Measurements from ENCODE around the gene ANO10.
"Not testable (repeated sequence)": the region's sequence is repeated elsewhere in the genome, so short reads cannot be mapped to it uniquely, and the experiment has no call there.

ANO10 gene

GRCh38 chr3:43597961-43598360, 23.9 kb downstream of the ANO10 start:
- DNase-seq (ENCODE audit: low spot score), result no peak
- Histone ChIP-seq H4K8ac (ENCODE audit: low read depth, low read length) (no peak overlapping the region), H3K9me3 (replicated peaks in 1 of 2; ENCODE audit: control insufficient read depth in 2 of 2, insufficient read depth in 1 of 2, low read depth in 1 of 2, low read length in 2 of 2) (peaks cover 0 to 5% of the 10 kb centered on the region in 2 donors), H3K14ac (ENCODE audit: low read length) (no peak overlapping the region), H3K4me2 (ENCODE audit: insufficient read depth, low read length, poor library complexity, severe bottlenecking) (no peak overlapping the region), H3K18ac (ENCODE audit: low read length) (no peak overlapping the region), H3K23ac (ENCODE audit: low read depth, low read length, poor library complexity) (no peak overlapping the region), H3K4me1 (ENCODE audit: control insufficient read depth in 2 of 2, insufficient read depth in 1 of 2, low read depth in 1 of 2, low read length in 2 of 2) (no peaks in the 10 kb centered on the region), H3K9ac (ENCODE audit: low read depth, low read length, poor library complexity) (no peak overlapping the region), H3K4ac (ENCODE audit: low read length) (no peak overlapping the region), H2BK120ac (ENCODE audit: low read depth, low read length) (no peak overlapping the region), H3K4me3 (ENCODE audit: low read length in 2 of 2) (no peak overlapping the region), H3K27ac (replicated peaks; ENCODE audit: low read length) (no peak overlapping the region), H3K36me3 (replicated peaks in 1 of 2; ENCODE audit: control insufficient read depth in 2 of 2, insufficient read depth in 2 of 2, low read length in 2 of 2) (peaks cover 2 to 14% of the 10 kb centered on the region in 2 donors), H3K27me3 (ENCODE audit: control insufficient read depth in 3 of 3, insufficient read depth in 3 of 3, low read depth in 1 of 3, low read length in 3 of 3) (no peaks in the 10 kb centered on the region), H2BK15ac (ENCODE audit: low read length) (no peak overlapping the region), H2BK12ac (ENCODE audit: low read length) (no peak overlapping the region), H4K91ac (ENCODE audit: low read depth, low read length, poor library complexity) (no peak overlapping the region), H2AK5ac (ENCODE audit: low read depth, low read length) (no peak overlapping the region), H2AFZ (ENCODE audit: low read length) (no peak overlapping the region), H2BK5ac (ENCODE audit: low read length) (no peak overlapping the region), H3K79me1 (ENCODE audit: low read depth, low read length) (no peaks in the 10 kb centered on the region)

GRCh38 chr3:43596178-43596577, 25.6 kb downstream of the ANO10 start:
- H3K9me3 ChIP-seq (replicated peaks in 1 of 2; ENCODE audit: control insufficient read depth in 2 of 2, insufficient read depth in 1 of 2, low read depth in 1 of 2, low read length in 2 of 2), result peaks cover 3 to 16% of the 10 kb centered on the region in 2 donors
- not testable (repeated sequence) for H3K4me2 ChIP-seq (ENCODE audit: insufficient read depth, low read length, poor library complexity, severe bottlenecking); H3K4me3 ChIP-seq (ENCODE audit: low read length in 2 of 2); H2BK15ac ChIP-seq (ENCODE audit: low read length); H2BK5ac ChIP-seq (ENCODE audit: low read length); H4K8ac ChIP-seq (ENCODE audit: low read depth, low read length); H3K9ac ChIP-seq (ENCODE audit: low read depth, low read length, poor library complexity); H2BK120ac ChIP-seq (ENCODE audit: low read depth, low read length); H3K4ac ChIP-seq (ENCODE audit: low read length); H2AFZ ChIP-seq (ENCODE audit: low read length); H3K23ac ChIP-seq (ENCODE audit: low read depth, low read length, poor library complexity); H3K27ac ChIP-seq (replicated peaks; ENCODE audit: low read length); H3K14ac ChIP-seq (ENCODE audit: low read length); H3K4me1 ChIP-seq (ENCODE audit: control insufficient read depth in 2 of 2, insufficient read depth in 1 of 2, low read depth in 1 of 2, low read length in 2 of 2); H2AK5ac ChIP-seq (ENCODE audit: low read depth, low read length); H3K18ac ChIP-seq (ENCODE audit: low read length); H4K91ac ChIP-seq (ENCODE audit: low read depth, low read length, poor library complexity); H3K79me1 ChIP-seq (ENCODE audit: low read depth, low read length); DNase-seq (ENCODE audit: low spot score); H2BK12ac ChIP-seq (ENCODE audit: low read length); H3K27me3 ChIP-seq (ENCODE audit: control insufficient read depth in 3 of 3, insufficient read depth in 3 of 3, low read depth in 1 of 3, low read length in 3 of 3)
- H3K36me3 ChIP-seq (replicated peaks in 1 of 2; ENCODE audit: control insufficient read depth in 2 of 2, insufficient read depth in 2 of 2, low read length in 2 of 2), result peaks cover 6 to 14% of the 10 kb centered on the region in 2 donors
- no CpG with 5 or more reads among the region's 3 CpGs for WGBS, 2 donors (ENCODE audit: extremely low coverage in 2 of 2, insufficient read length in 2 of 2, insufficient replicate concordance in 1 of 2)

DNA sequence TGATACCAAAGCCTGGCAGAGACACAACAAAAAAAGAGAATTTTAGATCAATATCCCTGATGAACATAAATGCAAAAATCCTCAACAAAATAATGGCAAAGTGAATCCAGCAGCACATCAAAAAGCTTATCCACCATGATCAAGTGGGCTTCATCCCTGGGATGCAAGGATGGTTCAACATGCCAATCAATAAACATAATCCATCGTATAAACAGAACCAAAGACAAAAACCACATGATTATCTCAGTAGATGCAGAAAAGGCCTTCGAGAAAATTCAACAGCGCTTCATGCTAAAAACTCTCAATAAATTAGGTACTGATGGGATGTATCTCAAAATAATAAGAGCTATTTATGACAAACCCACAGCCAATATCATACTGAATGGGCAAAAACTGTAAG, 26.5 kb downstream of the ANO10 start:
- H3K79me1 ChIP-seq (ENCODE audit: low read depth, low read length); H3K27me3 ChIP-seq (ENCODE audit: control insufficient read depth in 3 of 3, insufficient read depth in 3 of 3, low read depth in 1 of 3, low read length in 3 of 3); H2AK5ac ChIP-seq (ENCODE audit: low read depth, low read length); DNase-seq (ENCODE audit: low spot score); H3K27ac ChIP-seq (replicated peaks; ENCODE audit: low read length); H2BK5ac ChIP-seq (ENCODE audit: low read length); H2BK120ac ChIP-seq (ENCODE audit: low read depth, low read length); H2BK15ac ChIP-seq (ENCODE audit: low read length); H3K18ac ChIP-seq (ENCODE audit: low read length); H4K91ac ChIP-seq (ENCODE audit: low read depth, low read length, poor library complexity); H2AFZ ChIP-seq (ENCODE audit: low read length); H4K8ac ChIP-seq (ENCODE audit: low read depth, low read length); H3K4me1 ChIP-seq (ENCODE audit: control insufficient read depth in 2 of 2, insufficient read depth in 1 of 2, low read depth in 1 of 2, low read length in 2 of 2); H3K4me2 ChIP-seq (ENCODE audit: insufficient read depth, low read length, poor library complexity, severe bottlenecking); H3K4ac ChIP-seq (ENCODE audit: low read length); H3K4me3 ChIP-seq (ENCODE audit: low read length in 2 of 2); H3K23ac ChIP-seq (ENCODE audit: low read depth, low read length, poor library complexity); H3K9ac ChIP-seq (ENCODE audit: low read depth, low read length, poor library complexity); H3K14ac ChIP-seq (ENCODE audit: low read length); H2BK12ac ChIP-seq (ENCODE audit: low read length): not testable (repeated sequence)
- no CpG with 5 or more reads among the region's 3 CpGs for WGBS, 2 donors (ENCODE audit: extremely low coverage in 2 of 2, insufficient read length in 2 of 2, insufficient replicate concordance in 1 of 2)
- Histone ChIP-seq H3K36me3 (replicated peaks in 1 of 2; ENCODE audit: control insufficient read depth in 2 of 2, insufficient read depth in 2 of 2, low read length in 2 of 2) (peaks cover 8 to 20% of the 10 kb centered on the region in 2 donors), H3K9me3 (replicated peaks in 1 of 2; ENCODE audit: control insufficient read depth in 2 of 2, insufficient read depth in 1 of 2, low read depth in 1 of 2, low read length in 2 of 2) (peaks cover 6 to 20% of the 10 kb centered on the region in 2 donors)

GRCh38 chr3:43593588-43593987, 28.2 kb downstream of the ANO10 start:
- H2AFZ ChIP-seq (ENCODE audit: low read length); H2AK5ac ChIP-seq (ENCODE audit: low read depth, low read length); H3K27me3 ChIP-seq (ENCODE audit: control insufficient read depth in 3 of 3, insufficient read depth in 3 of 3, low read depth in 1 of 3, low read length in 3 of 3); H2BK15ac ChIP-seq (ENCODE audit: low read length); H4K8ac ChIP-seq (ENCODE audit: low read depth, low read length); H2BK120ac ChIP-seq (ENCODE audit: low read depth, low read length); H3K79me1 ChIP-seq (ENCODE audit: low read depth, low read length); H3K27ac ChIP-seq (replicated peaks; ENCODE audit: low read length); H3K9ac ChIP-seq (ENCODE audit: low read depth, low read length, poor library complexity); H3K18ac ChIP-seq (ENCODE audit: low read length); H3K4me2 ChIP-seq (ENCODE audit: insufficient read depth, low read length, poor library complexity, severe bottlenecking); H4K91ac ChIP-seq (ENCODE audit: low read depth, low read length, poor library complexity); H3K4me3 ChIP-seq (ENCODE audit: low read length in 2 of 2); H3K14ac ChIP-seq (ENCODE audit: low read length); H2BK12ac ChIP-seq (ENCODE audit: low read length); H3K23ac ChIP-seq (ENCODE audit: low read depth, low read length, poor library complexity); H2BK5ac ChIP-seq (ENCODE audit: low read length); H3K4ac ChIP-seq (ENCODE audit: low read length); DNase-seq (ENCODE audit: low spot score); H3K4me1 ChIP-seq (ENCODE audit: control insufficient read depth in 2 of 2, insufficient read depth in 1 of 2, low read depth in 1 of 2, low read length in 2 of 2): not testable (repeated sequence)
- WGBS, 2 donors (ENCODE audit: extremely low coverage in 2 of 2, insufficient read length in 2 of 2, insufficient replicate concordance in 1 of 2), result no CpG with 5 or more reads among the region's 4 CpGs
- H3K9me3 ChIP-seq (replicated peaks in 1 of 2; ENCODE audit: control insufficient read depth in 2 of 2, insufficient read depth in 1 of 2, low read depth in 1 of 2, low read length in 2 of 2), result peaks cover 6 to 20% of the 10 kb centered on the region in 2 donors
- H3K36me3 ChIP-seq (replicated peaks in 1 of 2; ENCODE audit: control insufficient read depth in 2 of 2, insufficient read depth in 2 of 2, low read length in 2 of 2), result peaks cover 8 to 20% of the 10 kb centered on the region in 2 donors
